Thoracic aorta (tissue), 2 donors: Measurements from ENCODE around the gene PHOSPHO2. TPM values are rescaled to one million over a fixed set of nuclear protein-coding genes. Genes with fewer than 3 reads are reported as not detected.

Experiments used
- ATAC-seq: fragments of 150-250 bp; one replicate; pipeline ENCODE4 v1.8.0; 2017; ENCODE audit warnings: low read depth; ENCODE audit not compliant: insufficient number of reproducible peaks, low FRiP score
- DNase-seq: peaks from one replicate; pipeline ENCODE4 v3.0.0-alpha.2; 2020; ENCODE audit warnings: low spot score
- H3K27ac ChIP-seq, 2 donors: fragments of 200-600 bp; sonication (generic); 1 replicate in 1 of 2; 2 replicates in 1 of 2; pipeline ENCODE4 v1.5.1; 2016; ENCODE audit warnings: mild to moderate bottlenecking in 2 of 2, moderate library complexity in 2 of 2
- H3K27me3 ChIP-seq: fragments of 200-600 bp; sonication (generic); replicated peaks from 2 replicates; pipeline ENCODE4 v1.6.0; 2016; ENCODE audit warnings: mild to moderate bottlenecking; ENCODE audit not compliant: insufficient read depth
- H3K36me3 ChIP-seq: fragments of 200-600 bp; sonication (generic); one replicate; pipeline ENCODE4 v1.5.1; 2016
- H3K4me1 ChIP-seq, 2 donors: fragments of 200-600 bp; sonication (generic); 1 replicate in 1 of 2; 2 replicates in 1 of 2; pipeline versions ENCODE4 v1.5.1 to v1.6.0; 2016; ENCODE audit warnings: low read depth in 2 of 2, mild to moderate bottlenecking in 1 of 2; ENCODE audit not compliant: control insufficient read depth in 1 of 2
- H3K4me3 ChIP-seq: fragments of 200-600 bp; sonication (generic); 2 replicates; pipeline ENCODE4 v1.5.1; 2016; ENCODE audit warnings: mild to moderate bottlenecking
- H3K9me3 ChIP-seq: fragments of 200-600 bp; sonication (generic); 2 replicates; pipeline ENCODE4 v1.5.1; 2016
- CTCF ChIP-seq: fragments of 200-600 bp; sonication (generic); IDR thresholded peaks from one replicate; pipeline ENCODE4 v1.5.1; 2019; ENCODE audit warnings: antibody characterized with exemption
- total RNA-seq, 2 donors: library from RNA; depleted of rRNA; stranded (reverse); fragments of >200 nt; gene quantifications; one replicate each; pipeline versions ENCODE4 v1.1.0 to v1.2.3, GENCODE V29; 2016

PHOSPHO2 gene
- total RNA-seq, 2 donors from 2014 or later, result 0.92 to 3.2 TPM

GRCh38 chr2:169664600-169664977 is 29.7 kb upstream of the PHOSPHO2 start:
- Histone ChIP-seq H3K36me3 (no peaks in the 10 kb centered on the region), H3K4me3 (no peak overlapping the region), H3K27me3 (no peaks in the 10 kb centered on the region), H3K4me1 (no peaks in the 10 kb centered on the region), H3K9me3 (no peaks in the 10 kb centered on the region), H3K27ac (no peak overlapping the region)
- no peak for TF ChIP-seq CTCF
- DNase-seq, result no peak
- ATAC-seq, result no peak

- H3K4me3 ChIP-seq, result no peak overlapping the region
- H3K4me1 ChIP-seq, result no peaks in the 10 kb centered on the region
- TF ChIP-seq CTCF, result no peak
- no peaks in the 10 kb centered on the region for H3K27me3 ChIP-seq
- H3K9me3 ChIP-seq, result no peaks in the 10 kb centered on the region
- no peak for DNase-seq
- ATAC-seq, result no peak
- H3K36me3 ChIP-seq, result no peaks in the 10 kb centered on the region
- H3K27ac ChIP-seq, result no peak overlapping the region
Observed at GRCh38 chr2:169664978-169665930, 29.0 kb upstream of the PHOSPHO2 start.

GRCh38 chr2:169667583-169667982 is 26.7 kb upstream of the PHOSPHO2 start:
- DNase-seq (no peak), ATAC-seq (no peak)
- H3K4me3 ChIP-seq, result no peak overlapping the region
- no peaks in the 10 kb centered on the region for H3K4me1 ChIP-seq
- no peaks in the 10 kb centered on the region for H3K36me3 ChIP-seq
- no peak for TF ChIP-seq CTCF
- H3K27ac ChIP-seq, result no peak overlapping the region
- no peaks in the 10 kb centered on the region for H3K9me3 ChIP-seq
- H3K27me3 ChIP-seq, result no peaks in the 10 kb centered on the region

- Histone ChIP-seq H3K9me3 (no peaks in the 10 kb centered on the region), H3K36me3 (no peaks in the 10 kb centered on the region), H3K27me3 (no peaks in the 10 kb centered on the region), H3K27ac (no peak overlapping the region), H3K4me1 (no peaks in the 10 kb centered on the region), H3K4me3 (no peak overlapping the region)
- no peak for TF ChIP-seq CTCF
- DNase-seq (no peak), ATAC-seq (no peak)
Observed at GRCh38 chr2:169670215-169670651, 24.0 kb upstream of the PHOSPHO2 start.

GRCh38 chr2:169670937-169671336 is 23.3 kb upstream of the PHOSPHO2 start:
- ATAC-seq (no peak), DNase-seq (no peak)
- H3K4me1 ChIP-seq, result no peaks in the 10 kb centered on the region
- no peaks in the 10 kb centered on the region for H3K27me3 ChIP-seq
- no peak overlapping the region for H3K4me3 ChIP-seq
- no peak for TF ChIP-seq CTCF
- no peaks in the 10 kb centered on the region for H3K36me3 ChIP-seq
- no peak overlapping the region for H3K27ac ChIP-seq
- H3K9me3 ChIP-seq, result no peaks in the 10 kb centered on the region
